Stimulated activated naive CD8-positive, alpha-beta T cell treated with anti-CD3 and anti-CD28 coated beads, Interleukin-15, Interleukin-2, amounts not matched to agents 100 ng/mL and 50 ng/mL, for 24 hours (primary cell): ENCODE results near the gene SIN3B.
"Not testable (repeated sequence)": the region's sequence is repeated elsewhere in the genome, so short reads cannot be mapped to it uniquely, and the experiment has no call there.

Source experiments
- H3K27ac Mint-ChIP-seq: one replicate; pipeline ENCODE4 v1.8.0; 2021; ENCODE audit warnings: mild to moderate bottlenecking, mixed read lengths
- H3K27me3 Mint-ChIP-seq: one replicate; pipeline ENCODE4 v1.8.0; 2021; ENCODE audit warnings: mixed read lengths
- H3K36me3 Mint-ChIP-seq: one replicate; pipeline ENCODE4 v1.8.0; 2021; ENCODE audit warnings: low read depth, mixed read lengths
- H3K4me1 Mint-ChIP-seq: one replicate; pipeline ENCODE4 v1.8.0; 2021; ENCODE audit warnings: low read depth, mixed read lengths
- H3K4me3 Mint-ChIP-seq: one replicate; pipeline ENCODE4 v1.8.0; 2021; ENCODE audit warnings: mild to moderate bottlenecking, mixed read lengths
- H3K9me3 Mint-ChIP-seq: one replicate; pipeline ENCODE4 v1.8.0; 2021; ENCODE audit warnings: mixed read lengths

Gene SIN3B, protein sequence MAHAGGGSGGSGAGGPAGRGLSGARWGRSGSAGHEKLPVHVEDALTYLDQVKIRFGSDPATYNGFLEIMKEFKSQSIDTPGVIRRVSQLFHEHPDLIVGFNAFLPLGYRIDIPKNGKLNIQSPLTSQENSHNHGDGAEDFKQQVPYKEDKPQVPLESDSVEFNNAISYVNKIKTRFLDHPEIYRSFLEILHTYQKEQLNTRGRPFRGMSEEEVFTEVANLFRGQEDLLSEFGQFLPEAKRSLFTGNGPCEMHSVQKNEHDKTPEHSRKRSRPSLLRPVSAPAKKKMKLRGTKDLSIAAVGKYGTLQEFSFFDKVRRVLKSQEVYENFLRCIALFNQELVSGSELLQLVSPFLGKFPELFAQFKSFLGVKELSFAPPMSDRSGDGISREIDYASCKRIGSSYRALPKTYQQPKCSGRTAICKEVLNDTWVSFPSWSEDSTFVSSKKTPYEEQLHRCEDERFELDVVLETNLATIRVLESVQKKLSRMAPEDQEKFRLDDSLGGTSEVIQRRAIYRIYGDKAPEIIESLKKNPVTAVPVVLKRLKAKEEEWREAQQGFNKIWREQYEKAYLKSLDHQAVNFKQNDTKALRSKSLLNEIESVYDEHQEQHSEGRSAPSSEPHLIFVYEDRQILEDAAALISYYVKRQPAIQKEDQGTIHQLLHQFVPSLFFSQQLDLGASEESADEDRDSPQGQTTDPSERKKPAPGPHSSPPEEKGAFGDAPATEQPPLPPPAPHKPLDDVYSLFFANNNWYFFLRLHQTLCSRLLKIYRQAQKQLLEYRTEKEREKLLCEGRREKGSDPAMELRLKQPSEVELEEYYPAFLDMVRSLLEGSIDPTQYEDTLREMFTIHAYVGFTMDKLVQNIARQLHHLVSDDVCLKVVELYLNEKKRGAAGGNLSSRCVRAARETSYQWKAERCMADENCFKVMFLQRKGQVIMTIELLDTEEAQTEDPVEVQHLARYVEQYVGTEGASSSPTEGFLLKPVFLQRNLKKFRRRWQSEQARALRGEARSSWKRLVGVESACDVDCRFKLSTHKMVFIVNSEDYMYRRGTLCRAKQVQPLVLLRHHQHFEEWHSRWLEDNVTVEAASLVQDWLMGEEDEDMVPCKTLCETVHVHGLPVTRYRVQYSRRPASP

DNA sequence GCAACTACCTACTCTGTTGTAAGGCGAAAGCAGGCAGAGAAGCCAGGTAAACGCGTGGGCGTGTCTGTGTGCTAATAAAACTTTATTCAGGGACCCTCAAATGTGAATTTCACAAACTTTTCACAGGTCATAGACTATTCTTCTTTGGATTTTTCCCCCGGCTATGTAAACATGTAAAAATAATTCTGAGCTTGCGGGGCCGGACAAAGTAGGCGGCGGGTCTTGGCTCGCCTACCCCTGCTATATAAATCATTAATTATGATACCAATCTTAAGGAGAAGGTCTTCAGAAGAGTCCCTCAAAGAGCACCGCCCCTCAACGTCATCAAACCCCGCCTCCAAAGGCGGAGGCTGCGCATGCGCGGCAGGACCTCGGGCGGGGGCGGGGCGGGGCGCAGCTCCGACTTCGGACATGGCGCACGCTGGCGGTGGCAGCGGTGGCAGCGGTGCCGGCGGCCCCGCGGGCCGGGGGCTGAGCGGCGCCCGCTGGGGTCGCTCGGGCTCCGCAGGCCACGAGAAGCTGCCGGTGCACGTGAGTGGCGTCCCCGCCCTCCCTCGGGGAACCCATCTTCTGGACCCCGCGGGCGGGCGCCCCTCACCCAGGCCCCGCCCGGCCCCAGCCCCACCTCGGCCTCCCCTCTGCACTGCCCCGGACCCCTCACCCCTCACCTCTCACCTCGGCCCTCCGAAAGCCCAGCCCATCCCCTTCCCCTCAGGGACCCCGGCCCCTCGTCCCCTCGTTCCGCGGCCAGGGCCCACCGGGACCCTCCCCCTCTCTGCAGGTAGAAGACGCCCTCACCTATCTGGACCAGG, at the start of gene SIN3B:
SIN3B (plus strand) TSS at position 389 of the 812 bp plus-strand sequence; CDS start at position 412, 23 bp downstream.
- peak within 1 kb of the TSS; percentile 84 for H3K27ac Mint-ChIP-seq
- H3K4me1 Mint-ChIP-seq = peaks cover 41% of the 10 kb centered on the region
- H3K4me3 Mint-ChIP-seq = peak within 1 kb of the TSS; percentile 85
- peaks cover 18% of the 10 kb centered on the region for H3K36me3 Mint-ChIP-seq
- H3K27me3 Mint-ChIP-seq = peaks cover 17% of the 10 kb centered on the region
- H3K9me3 Mint-ChIP-seq = no peaks in the 10 kb centered on the region

GRCh38 chr19:16779539-16780163, 49.5 kb upstream of the SIN3B start:
- Mint-ChIP-seq H3K4me1 (no peaks in the 10 kb centered on the region), H3K9me3 (no peaks in the 10 kb centered on the region), H3K4me3 (no peak overlapping the region), H3K36me3 (no peaks in the 10 kb centered on the region), H3K27me3 (peaks cover 7% of the 10 kb centered on the region), H3K27ac (no peak overlapping the region)

- Mint-ChIP-seq H3K27me3 (no peaks in the 10 kb centered on the region), H3K27ac (no peak overlapping the region), H3K36me3 (no peaks in the 10 kb centered on the region), H3K4me1 (no peaks in the 10 kb centered on the region), H3K9me3 (no peaks in the 10 kb centered on the region), H3K4me3 (no peak overlapping the region)
These were observed 46.5 kb upstream of the SIN3B start for GRCh38 chr19:16782719-16783118.

DNA sequence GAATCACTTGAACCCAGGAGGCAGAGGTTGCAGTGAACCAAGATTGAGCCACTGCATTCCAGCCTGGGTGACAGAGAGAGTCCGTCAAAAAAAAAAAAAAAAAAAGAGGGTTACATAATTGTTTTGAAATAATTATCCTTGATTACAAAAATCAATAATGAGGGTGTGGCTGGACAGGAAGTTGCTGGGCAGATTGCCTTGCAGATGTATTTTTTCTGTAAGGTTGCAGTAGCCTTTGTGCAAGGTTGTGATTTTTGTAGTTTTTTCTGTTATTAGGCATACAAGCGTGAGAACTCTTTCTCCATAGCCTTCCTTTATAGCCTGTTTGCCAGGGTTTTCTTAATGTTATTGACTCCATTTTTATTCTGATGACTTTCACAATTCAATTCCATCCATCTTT, 40.7 kb upstream of the SIN3B start:
- no peak overlapping the region for H3K27ac Mint-ChIP-seq
- peaks cover 10% of the 10 kb centered on the region for H3K9me3 Mint-ChIP-seq
- H3K27me3 Mint-ChIP-seq = no peaks in the 10 kb centered on the region
- no peak overlapping the region for H3K4me3 Mint-ChIP-seq
- no peaks in the 10 kb centered on the region for H3K4me1 Mint-ChIP-seq
- H3K36me3 Mint-ChIP-seq = peaks cover 8% of the 10 kb centered on the region

DNA sequence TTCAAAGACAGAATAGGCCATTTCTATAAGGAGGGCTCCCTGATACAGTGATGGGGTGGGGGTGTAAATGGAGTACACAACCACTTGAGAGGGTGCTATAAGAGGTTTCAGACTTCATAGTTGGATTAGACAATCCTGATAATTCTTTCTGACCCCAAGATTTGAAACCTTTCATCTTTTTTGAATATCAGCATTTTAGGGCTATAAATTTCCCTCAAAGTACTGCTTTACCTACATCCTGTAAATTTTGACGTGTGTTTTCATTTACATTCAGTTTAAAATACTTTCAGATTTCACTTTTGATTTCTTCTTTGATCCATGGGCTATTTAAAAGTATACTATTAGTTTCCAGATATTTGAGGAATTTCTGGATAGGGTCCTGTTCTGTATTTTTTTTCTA, 40.0 kb upstream of the SIN3B start:
- H3K27me3 Mint-ChIP-seq = no peaks in the 10 kb centered on the region
- H3K4me1 Mint-ChIP-seq = no peaks in the 10 kb centered on the region
- H3K4me3 Mint-ChIP-seq = no peak overlapping the region
- peaks cover 10% of the 10 kb centered on the region for H3K9me3 Mint-ChIP-seq
- H3K36me3 Mint-ChIP-seq = peaks cover 8% of the 10 kb centered on the region
- H3K27ac Mint-ChIP-seq = no peak overlapping the region

DNA sequence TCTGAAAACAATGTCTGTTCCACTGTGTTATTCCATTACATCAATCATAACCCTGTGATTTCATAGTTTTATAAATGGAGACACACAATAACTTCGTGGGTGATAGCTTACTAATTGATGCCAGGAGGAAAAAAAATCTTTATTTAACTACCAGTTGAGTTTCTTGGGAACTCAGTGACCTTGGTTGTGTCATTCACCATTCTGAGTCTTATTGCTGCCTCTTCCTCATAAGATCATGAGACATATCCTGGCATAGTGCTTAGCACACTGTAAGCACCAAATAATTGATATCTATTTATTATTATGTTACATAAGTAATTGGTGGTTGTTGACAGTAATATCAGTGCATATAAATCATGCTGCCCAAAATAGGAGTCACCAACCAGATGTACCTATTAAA, 39.1 kb upstream of the SIN3B start:
- peaks cover 8% of the 10 kb centered on the region for H3K36me3 Mint-ChIP-seq
- H3K4me1 Mint-ChIP-seq = no peaks in the 10 kb centered on the region
- no peak overlapping the region for H3K27ac Mint-ChIP-seq
- no peaks in the 10 kb centered on the region for H3K27me3 Mint-ChIP-seq
- peaks cover 10% of the 10 kb centered on the region for H3K9me3 Mint-ChIP-seq
- H3K4me3 Mint-ChIP-seq = no peak overlapping the region

DNA sequence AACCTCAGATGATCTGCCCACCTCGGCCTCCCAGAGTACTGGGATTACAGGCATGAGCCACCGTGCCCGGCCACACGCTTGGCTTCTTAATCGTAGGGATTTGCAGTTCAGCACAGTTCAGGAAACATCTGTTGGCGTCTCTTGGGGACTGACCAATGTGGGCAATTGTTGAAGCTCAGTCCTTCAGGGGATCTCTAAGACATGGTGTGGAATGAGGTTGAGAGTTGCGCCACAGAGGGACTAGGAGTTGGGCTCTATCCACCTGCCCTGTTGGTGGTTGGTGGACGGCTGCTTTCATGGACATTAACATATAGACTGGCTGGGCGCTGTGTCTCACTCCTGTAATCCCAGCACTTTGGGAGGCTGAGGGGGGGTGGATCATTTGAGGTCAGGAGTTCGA, 37.3 kb upstream of the SIN3B start:
- Mint-ChIP-seq H3K9me3 (peaks cover 15% of the 10 kb centered on the region), H3K4me3 (no peak overlapping the region), H3K27ac (no peak overlapping the region), H3K4me1 (no peaks in the 10 kb centered on the region), H3K27me3 (no peaks in the 10 kb centered on the region), H3K36me3 (peaks cover 8% of the 10 kb centered on the region)

GRCh38 chr19:16794456-16795441, 34.4 kb upstream of the SIN3B start:
- H3K27me3 Mint-ChIP-seq = no peaks in the 10 kb centered on the region
- H3K9me3 Mint-ChIP-seq = peaks cover 8% of the 10 kb centered on the region
- no peak overlapping the region for H3K4me3 Mint-ChIP-seq
- H3K27ac Mint-ChIP-seq = no peak overlapping the region
- H3K36me3 Mint-ChIP-seq = no peaks in the 10 kb centered on the region
- H3K4me1 Mint-ChIP-seq = no peaks in the 10 kb centered on the region

- Mint-ChIP-seq H3K4me1 (no peaks in the 10 kb centered on the region), H3K27ac (no peak overlapping the region), H3K27me3 (no peaks in the 10 kb centered on the region), H3K4me3 (no peak overlapping the region), H3K36me3 (no peaks in the 10 kb centered on the region), H3K9me3 (peaks cover 4% of the 10 kb centered on the region)
These were observed 33.5 kb upstream of the SIN3B start for GRCh38 chr19:16795731-16796130.

DNA sequence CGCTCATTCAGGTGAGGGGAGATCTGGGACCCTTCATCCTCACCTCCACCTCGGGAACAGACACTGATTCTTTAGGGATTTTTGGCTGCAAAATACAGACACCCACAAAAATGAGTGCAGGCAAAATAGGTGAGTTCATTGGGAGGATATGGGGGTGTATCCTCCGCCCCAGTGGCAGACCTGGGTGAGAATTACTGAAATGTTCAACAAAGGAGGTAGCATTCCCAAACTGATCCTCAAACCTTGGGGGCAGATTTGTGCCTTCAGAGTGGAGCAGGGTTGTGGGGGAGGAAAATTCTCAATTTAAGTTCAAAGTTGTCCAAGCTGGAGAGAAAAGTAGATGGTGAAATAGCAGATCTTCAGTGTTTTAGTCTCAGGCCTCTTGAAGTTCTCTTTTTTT, 31.3 kb upstream of the SIN3B start:
- H3K27ac Mint-ChIP-seq = no peak overlapping the region
- no peak overlapping the region for H3K4me3 Mint-ChIP-seq
- H3K9me3 Mint-ChIP-seq = peaks cover 4% of the 10 kb centered on the region
- H3K27me3 Mint-ChIP-seq = no peaks in the 10 kb centered on the region
- H3K36me3 Mint-ChIP-seq = no peaks in the 10 kb centered on the region
- no peaks in the 10 kb centered on the region for H3K4me1 Mint-ChIP-seq

- not testable (repeated sequence) for H3K4me3 Mint-ChIP-seq, H3K36me3 Mint-ChIP-seq, H3K4me1 Mint-ChIP-seq, H3K27ac Mint-ChIP-seq, H3K27me3 Mint-ChIP-seq, H3K9me3 Mint-ChIP-seq
These were observed 30.9 kb upstream of the SIN3B start for GRCh38 chr19:16798326-16798725.

GRCh38 chr19:16799740-16800139, 29.5 kb upstream of the SIN3B start:
- Mint-ChIP-seq H3K4me1 (no peaks in the 10 kb centered on the region), H3K27me3 (no peaks in the 10 kb centered on the region), H3K4me3 (no peak overlapping the region), H3K9me3 (peaks cover 4% of the 10 kb centered on the region), H3K27ac (no peak overlapping the region), H3K36me3 (no peaks in the 10 kb centered on the region)

- Mint-ChIP-seq H3K27ac (no peak overlapping the region), H3K9me3 (no peaks in the 10 kb centered on the region), H3K4me3 (no peak overlapping the region)
These were observed 27.6 kb upstream of the SIN3B start for GRCh38 chr19:16801600-16802013.

More at GRCh38 chr19:16801600-16802013, 27.6 kb upstream of the SIN3B start:
- no peaks in the 10 kb centered on the region for H3K36me3 Mint-ChIP-seq
- H3K4me1 Mint-ChIP-seq = no peaks in the 10 kb centered on the region
- no peaks in the 10 kb centered on the region for H3K27me3 Mint-ChIP-seq
